ENCODE results near the gene GTF2H1. TPM values are rescaled to one million over a fixed set of nuclear protein-coding genes. Genes with fewer than 3 reads are reported as not detected.
A peak's percentile ranks its signal among the peaks of the same experiment; 100 is the strongest.

GTF2H1 gene
- total RNA-seq, 4 donors from 2014 or later, result 46.6 to 147 (median 60.0) TPM

GRCh38 chr11:18295316-18295715 lies 27.1 kb upstream of the GTF2H1 start:
- DNase-seq, result no peak
- 73 to 92% methylated on average over 2 of the region's 2 CpGs for whole genome bisulfite sequencing, 2 donors (ENCODE audit: low coverage in 1 of 2)
- Histone ChIP-seq H3K27ac (no peak overlapping the region), H3K4me1 (no peaks in the 10 kb centered on the region), H3K36me3 (peaks cover 0 to 78% (median 22%) of the 10 kb centered on the region in 4 donors), H3K27me3 (no peaks in the 10 kb centered on the region), H3K4me3 (no peak overlapping the region), H3K9me3 (no peaks in the 10 kb centered on the region)
- TF ChIP-seq POLR2AphosphoS5 (IDR thresholded peaks at IDR 0.05) (no peak), POLR2A (IDR thresholded peaks at IDR 0.05) (no peak), CTCF (IDR thresholded peaks at IDR 0.05) (no peak), EP300 (IDR thresholded peaks at IDR 0.05; ENCODE audit: low read depth) (no peak)
- in situ Hi-C loops (cut with MboI; ENCODE audit: low pct_ligation_motif_present in 1 of 4, low pct_unique_long_range_greater_than_20kb in 1 of 4, low sequenced_read_pairs in 3 of 4), result no loop called here
- intact Hi-C loops (cut with DNase I; ENCODE audit: low total_unique reads), result no loop called here

GRCh38 chr11:18299721-18300120 lies 22.6 kb upstream of the GTF2H1 start:
- intact Hi-C loops (cut with DNase I; ENCODE audit: low total_unique reads), result no loop called here
- Histone ChIP-seq H3K27ac (no peak overlapping the region), H3K36me3 (peaks cover 0 to 53% (median 7%) of the 10 kb centered on the region in 4 donors), H3K4me1 (no peaks in the 10 kb centered on the region), H3K27me3 (no peaks in the 10 kb centered on the region), H3K9me3 (no peaks in the 10 kb centered on the region), H3K4me3 (no peak overlapping the region)
- in situ Hi-C loops (cut with MboI; ENCODE audit: low pct_ligation_motif_present in 1 of 4, low pct_unique_long_range_greater_than_20kb in 1 of 4, low sequenced_read_pairs in 3 of 4), result no loop called here
- TF ChIP-seq EP300 (IDR thresholded peaks at IDR 0.05; ENCODE audit: low read depth), result no peak
- no peak for TF ChIP-seq CTCF (IDR thresholded peaks at IDR 0.05)
- no peak for TF ChIP-seq POLR2A (IDR thresholded peaks at IDR 0.05)
- no peak for TF ChIP-seq POLR2AphosphoS5 (IDR thresholded peaks at IDR 0.05)
- no peak for DNase-seq

- Histone ChIP-seq H3K27ac (peak overlapping the region in 2 of 4 donors; percentile 7 to 39), H3K9me3 (no peaks in the 10 kb centered on the region), H3K4me3 (no peak overlapping the region), H3K36me3 (peaks cover 0 to 44% (median 6%) of the 10 kb centered on the region in 4 donors), H3K27me3 (no peaks in the 10 kb centered on the region), H3K4me1 (peaks cover 0 to 6% (median 0%) of the 10 kb centered on the region in 4 donors)
- intact Hi-C loops (cut with DNase I; ENCODE audit: low total_unique reads) (no loop called here), in situ Hi-C loops (cut with MboI; ENCODE audit: low pct_ligation_motif_present in 1 of 4, low pct_unique_long_range_greater_than_20kb in 1 of 4, low sequenced_read_pairs in 3 of 4) (no loop called here)
- TF ChIP-seq POLR2A (IDR thresholded peaks at IDR 0.05), result no peak
- no peak for TF ChIP-seq EP300 (IDR thresholded peaks at IDR 0.05; ENCODE audit: low read depth)
- no peak for TF ChIP-seq CTCF (IDR thresholded peaks at IDR 0.05)
- no peak for TF ChIP-seq POLR2AphosphoS5 (IDR thresholded peaks at IDR 0.05)
- DNase-seq, result peak; percentile 33
Observed at GRCh38 chr11:18304745-18305144, 17.6 kb upstream of the GTF2H1 start.

GRCh38 chr11:18307461-18308139 lies 14.8 kb upstream of the GTF2H1 start:
- peaks cover 0 to 6% (median 0%) of the 10 kb centered on the region in 4 donors for H3K4me1 ChIP-seq
- in situ Hi-C loops (cut with MboI; ENCODE audit: low pct_ligation_motif_present in 1 of 4, low pct_unique_long_range_greater_than_20kb in 1 of 4, low sequenced_read_pairs in 3 of 4) (no loop called here), intact Hi-C loops (cut with DNase I; ENCODE audit: low total_unique reads) (no loop called here)
- WGBS, 2 donors (ENCODE audit: low coverage in 1 of 2), result 85% methylated on average over 2 of the region's 2 CpGs
- no peak overlapping the region for H3K27ac ChIP-seq
- no peaks in the 10 kb centered on the region for H3K9me3 ChIP-seq
- peaks cover 0 to 42% (median 10%) of the 10 kb centered on the region in 4 donors for H3K36me3 ChIP-seq
- H3K4me3 ChIP-seq, result no peak overlapping the region
- TF ChIP-seq EP300 (IDR thresholded peaks at IDR 0.05; ENCODE audit: low read depth) (no peak), POLR2AphosphoS5 (IDR thresholded peaks at IDR 0.05) (no peak), CTCF (IDR thresholded peaks at IDR 0.05) (no peak), POLR2A (IDR thresholded peaks at IDR 0.05) (no peak)
- DNase-seq, result no peak
- no peaks in the 10 kb centered on the region for H3K27me3 ChIP-seq

All from transverse colon (tissue), 4 donors.